ENCODE measurements around the gene C9orf50. TPM values are rescaled to one million over a fixed set of nuclear protein-coding genes. Genes with fewer than 3 reads are reported as not detected.
"Not testable (repeated sequence)": the region's sequence is repeated elsewhere in the genome, so short reads cannot be mapped to it uniquely, and the experiment has no call there.

C9orf50 gene, protein sequence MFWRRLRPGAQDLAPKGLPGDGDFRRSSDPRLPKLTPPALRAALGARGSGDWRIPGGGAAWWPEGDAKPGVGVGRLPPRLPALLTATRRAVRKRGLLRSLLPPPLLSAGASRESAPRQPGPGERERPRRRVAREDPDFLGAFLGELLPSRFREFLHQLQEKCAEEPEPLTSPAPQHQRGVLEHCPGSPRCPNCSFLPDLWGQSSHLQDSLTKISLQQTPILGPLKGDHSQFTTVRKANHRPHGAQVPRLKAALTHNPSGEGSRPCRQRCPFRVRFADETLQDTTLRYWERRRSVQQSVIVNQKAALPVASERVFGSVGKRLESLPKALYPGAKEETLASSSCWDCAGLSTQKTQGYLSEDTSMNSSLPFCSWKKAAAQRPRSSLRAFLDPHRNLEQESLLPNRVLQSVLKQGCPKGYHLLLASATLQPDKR
- total RNA-seq: not detected in 2 replicates

DNA sequence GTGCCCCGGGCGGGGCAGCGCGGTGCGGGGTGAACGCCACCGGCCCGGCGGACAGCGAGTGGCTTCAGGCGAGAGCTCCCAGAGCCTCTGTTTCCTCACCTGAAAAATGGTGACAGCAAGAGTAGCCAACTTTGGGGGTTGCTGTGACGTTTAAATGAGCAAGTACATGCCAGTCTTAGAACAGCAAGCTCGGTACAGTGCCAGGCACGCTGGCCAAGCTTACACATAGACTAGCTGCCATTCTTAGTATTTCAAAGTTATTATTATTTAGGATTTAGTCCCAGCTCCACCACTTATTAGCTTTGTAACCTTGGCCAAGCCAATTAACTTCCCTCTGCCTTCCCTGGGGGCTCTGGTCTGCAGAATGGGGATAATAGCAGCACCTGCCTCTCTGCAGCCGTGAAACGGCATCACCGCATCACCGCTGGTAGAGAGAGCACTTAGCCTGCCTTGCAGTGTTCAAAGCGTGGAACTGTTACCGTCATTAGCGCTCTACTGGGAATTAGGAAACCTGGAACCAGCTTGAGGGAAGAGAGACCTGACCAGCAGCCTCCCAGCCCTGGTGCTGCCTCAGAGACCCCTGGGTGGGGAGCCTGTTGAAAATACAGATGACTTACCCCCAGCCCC lies at the start of gene C9orf50:
Gene C9orf50, minus strand, starts transcription at position 433 of the 627 bp plus-strand sequence. CDS start 527 bp downstream, outside the sequence.
- intact Hi-C loops (cut with micrococcal nuclease): no loop called here

DNA sequence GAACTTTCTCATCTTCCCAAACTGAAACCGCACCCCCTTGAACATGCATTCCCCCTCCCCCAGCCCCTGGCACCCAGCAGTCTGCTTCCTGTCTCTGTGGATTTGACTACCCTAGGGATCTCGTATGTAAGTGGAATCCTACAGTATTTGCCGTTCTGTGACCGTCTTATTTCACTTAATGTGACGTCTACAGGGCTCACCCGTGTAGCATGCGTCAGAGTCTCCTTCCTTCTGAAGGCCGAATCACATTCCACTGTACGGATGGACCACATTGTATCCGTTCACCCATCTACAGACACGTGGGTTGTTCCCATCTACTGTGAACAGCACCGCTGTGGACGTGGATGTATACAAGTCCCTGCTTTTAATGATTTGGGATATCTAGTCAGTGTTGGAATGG lies 49.0 kb upstream of the C9orf50 start:
- intact Hi-C loops (cut with micrococcal nuclease): no loop called here

DNA sequence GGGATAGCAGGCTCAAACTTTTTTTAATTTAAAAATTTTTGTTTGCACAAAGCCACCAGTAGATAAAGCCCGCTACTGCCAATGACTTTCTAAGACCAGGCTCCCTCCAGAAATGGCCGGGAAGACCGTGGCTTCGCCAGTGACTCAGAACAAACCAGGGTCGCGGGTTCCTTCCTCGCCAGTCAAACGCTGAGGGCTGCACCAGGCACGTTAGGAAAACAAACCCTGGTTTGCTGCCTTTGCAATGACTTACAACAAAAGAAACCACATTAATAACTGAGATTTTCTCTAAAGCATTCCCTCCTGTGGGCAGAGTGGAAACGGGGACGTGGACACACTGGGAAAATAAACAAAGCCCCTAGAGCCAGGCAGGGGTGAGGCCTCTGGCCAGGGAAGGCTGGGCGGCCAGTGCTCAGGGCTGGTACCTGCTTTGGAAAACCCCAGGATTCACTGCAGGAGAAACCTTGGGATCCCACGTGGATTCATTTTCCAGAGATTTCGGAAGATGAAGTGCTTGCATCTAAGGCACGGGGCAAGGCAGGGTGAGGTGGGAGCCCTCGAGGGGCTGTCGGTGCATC lies 48.3 kb upstream of the C9orf50 start:
- intact Hi-C loops (cut with micrococcal nuclease): no loop called here

DNA sequence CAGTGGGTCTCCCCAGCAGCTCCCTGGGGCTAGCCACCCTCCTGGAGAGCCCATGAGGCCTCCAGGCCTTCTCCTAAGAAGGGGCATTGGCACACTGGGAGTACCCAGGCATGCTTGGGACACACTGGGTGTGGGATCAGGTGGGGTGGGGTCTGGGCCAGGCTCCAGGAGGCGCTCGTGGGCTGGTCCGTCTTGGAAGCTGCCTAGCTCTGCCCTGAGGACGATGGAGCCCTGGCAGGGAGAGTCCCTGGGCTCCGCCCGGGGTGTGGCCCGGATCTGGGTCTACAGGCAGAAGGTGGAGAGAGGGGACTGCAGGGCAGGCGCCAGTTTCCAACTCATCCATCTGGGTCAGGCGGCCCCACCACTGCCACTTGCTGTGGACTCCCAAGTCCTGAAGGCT lies 46.9 kb upstream of the C9orf50 start:
- intact Hi-C loops (cut with micrococcal nuclease): no loop called here

DNA sequence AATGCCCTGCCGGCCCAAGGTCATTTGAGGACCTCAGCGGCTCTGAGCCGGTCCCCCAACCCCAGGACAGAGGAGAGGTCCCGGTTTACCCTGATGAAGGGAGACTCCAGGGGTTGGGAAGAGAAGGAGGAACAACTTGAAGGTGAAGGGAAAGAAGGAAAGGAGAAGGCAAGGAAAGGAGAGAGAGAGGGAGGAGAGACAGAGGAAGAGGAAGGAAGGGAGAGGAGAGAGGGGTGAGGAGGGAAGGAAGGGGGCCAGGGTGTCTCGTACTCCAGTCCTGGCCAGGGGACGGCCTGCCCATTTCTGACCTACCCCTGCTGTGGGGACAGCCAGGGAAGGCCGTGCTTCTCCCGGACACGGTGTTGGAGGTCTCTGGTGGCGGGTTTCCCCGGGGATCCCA lies 46.5 kb upstream of the C9orf50 start:
- intact Hi-C loops (cut with micrococcal nuclease): no loop called here

DNA sequence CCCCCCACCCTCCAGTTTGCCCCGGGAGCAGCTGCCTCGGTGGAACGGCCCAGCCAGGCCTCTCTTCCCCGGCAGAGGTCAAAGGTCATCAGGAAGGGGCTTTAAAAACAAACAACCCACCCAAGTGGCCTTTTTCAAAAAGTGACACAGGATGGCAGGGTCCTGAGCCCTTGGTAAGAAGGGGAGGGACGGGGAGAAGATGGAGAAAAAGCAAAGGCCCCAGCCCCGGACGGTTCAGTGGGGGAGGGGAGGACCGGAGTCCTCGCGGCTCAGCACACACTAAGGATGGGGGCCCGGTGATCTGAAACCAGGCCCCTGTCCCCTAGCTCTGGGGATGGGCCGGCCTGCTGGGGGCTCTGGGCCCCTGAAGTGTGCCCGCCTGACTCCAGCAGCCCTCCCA lies 45.7 kb upstream of the C9orf50 start:
- intact Hi-C loops (cut with micrococcal nuclease): no loop called here

DNA sequence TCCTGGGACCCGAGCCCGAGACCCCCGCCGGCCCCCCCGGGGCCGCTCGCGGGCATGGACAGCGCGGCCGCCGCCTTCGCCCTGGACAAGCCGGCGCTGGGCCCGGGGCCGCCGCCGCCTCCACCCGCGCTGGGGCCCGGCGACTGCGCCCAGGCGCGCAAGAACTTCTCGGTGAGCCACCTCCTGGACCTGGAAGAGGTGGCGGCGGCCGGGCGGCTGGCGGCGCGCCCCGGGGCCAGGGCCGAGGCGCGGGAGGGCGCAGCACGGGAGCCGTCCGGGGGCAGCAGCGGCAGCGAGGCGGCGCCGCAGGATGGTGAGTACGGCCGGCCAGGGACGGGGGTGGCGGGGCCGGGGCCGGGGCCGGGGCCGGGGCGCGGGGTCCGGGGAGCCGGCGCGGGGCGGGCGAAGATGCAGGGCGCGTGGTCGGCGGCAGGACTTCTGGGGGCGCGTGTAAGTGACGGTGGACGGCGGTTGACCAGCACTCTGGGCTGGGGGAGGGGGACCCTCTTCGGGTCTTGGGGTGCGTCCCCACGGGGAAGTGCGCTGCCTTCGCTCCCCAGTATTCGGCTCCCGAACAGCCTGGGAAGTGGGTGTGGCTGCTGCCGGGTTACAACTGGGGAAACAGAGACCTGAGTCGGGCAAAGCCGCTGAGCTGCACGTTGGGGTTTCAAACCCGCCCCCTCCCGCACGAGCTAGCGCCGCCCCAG lies 45.1 kb upstream of the C9orf50 start:
- intact Hi-C loops (cut with micrococcal nuclease): no loop called here

DNA sequence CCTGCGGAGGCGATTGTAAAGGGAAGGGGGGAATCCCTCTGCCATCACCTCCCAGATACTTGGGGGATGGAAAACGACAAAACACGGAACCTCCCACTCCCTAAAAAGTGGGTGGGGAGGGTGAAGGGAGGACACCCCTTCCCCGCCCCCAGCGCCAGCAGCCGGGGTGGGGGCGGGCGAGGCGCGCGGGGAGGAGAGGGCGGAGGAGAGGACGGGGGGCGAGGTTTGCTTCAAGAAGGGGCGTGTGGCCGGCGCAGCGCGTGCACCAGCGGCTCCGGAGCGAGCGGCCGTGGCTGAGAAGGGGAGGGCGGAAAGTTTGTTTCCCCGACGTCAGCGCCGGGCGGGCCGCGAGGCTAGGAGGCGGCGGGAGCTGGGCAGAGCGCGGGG lies 44.5 kb upstream of the C9orf50 start, which contains the start of gene PRRX2:
Gene PRRX2, plus strand, starts transcription at position 259 of the 387 bp plus-strand sequence. CDS start 221 bp downstream, outside the sequence.
- intact Hi-C loops (cut with micrococcal nuclease): no loop called here

DNA sequence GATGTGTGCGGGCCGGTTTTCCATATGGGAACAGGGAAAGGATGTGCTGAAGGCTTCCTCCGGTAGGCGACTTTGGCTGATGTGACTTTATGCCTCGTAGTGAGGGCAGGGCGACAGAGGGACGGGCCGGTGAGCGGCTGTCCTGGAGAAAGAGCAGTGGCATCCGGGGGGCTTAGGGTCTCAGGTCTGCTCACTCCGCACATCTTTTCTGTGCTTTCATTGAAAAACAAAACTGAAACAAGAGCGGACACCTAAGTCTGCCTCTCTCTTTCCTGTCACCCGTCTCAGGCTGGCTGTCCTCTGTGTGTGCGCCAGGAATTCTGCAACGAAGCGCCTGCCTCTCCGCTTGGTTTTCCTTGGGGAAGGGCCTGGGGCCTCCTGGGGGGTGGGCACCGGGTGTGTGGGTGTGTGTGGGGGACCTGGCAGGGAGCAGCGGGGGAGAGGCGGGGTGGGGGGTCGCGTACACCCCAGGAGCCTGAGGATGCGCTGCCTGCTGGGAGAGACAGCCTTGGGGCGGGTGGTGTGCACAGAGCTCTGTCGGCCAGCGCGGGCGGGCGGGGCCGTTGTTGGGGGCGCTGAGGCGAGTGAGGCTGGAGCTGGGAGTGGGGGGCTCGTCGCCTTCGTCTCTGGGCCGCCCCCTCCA lies 44.0 kb upstream of the C9orf50 start:
- intact Hi-C loops (cut with micrococcal nuclease): no loop called here

DNA sequence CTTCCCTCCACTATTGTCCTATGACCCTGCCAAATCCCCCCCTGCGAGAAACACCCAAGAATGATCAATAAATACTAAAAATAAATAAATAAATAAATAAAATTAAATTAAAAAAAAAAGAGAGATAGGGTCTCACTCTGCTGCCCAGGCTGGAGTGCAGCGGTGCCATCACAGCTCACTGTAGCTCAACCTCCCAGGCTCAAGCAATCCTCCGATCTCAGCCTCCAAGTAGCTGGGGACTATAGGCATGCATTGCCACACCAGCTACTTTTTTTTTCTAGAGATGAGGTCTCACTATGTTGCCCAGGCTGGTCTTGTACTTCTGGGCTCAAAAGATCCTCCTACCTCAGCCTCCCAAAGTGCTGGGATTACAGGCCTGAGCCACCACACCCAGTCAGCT lies 41.3 kb upstream of the C9orf50 start:
- intact Hi-C loops (cut with micrococcal nuclease): not testable (repeated sequence)

DNA sequence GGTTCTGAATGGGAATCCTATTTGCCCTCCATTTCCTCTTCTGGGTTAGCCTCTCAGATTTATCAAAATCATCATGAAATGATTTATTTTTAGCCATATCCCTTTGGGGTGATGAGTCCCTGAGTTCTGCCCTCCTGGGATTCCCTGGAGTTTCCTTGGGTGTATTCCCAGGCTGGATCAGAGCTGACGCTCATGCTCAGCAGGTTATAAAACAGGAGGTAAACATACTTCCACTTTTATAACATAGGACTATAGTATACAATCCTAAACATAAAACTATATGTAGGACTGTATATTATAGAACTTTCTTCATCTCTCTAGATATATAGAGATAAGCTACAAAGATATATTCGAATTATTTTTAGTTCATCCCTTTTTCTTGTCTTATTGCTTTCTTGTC lies 40.1 kb upstream of the C9orf50 start:
- intact Hi-C loops (cut with micrococcal nuclease): no loop called here

DNA sequence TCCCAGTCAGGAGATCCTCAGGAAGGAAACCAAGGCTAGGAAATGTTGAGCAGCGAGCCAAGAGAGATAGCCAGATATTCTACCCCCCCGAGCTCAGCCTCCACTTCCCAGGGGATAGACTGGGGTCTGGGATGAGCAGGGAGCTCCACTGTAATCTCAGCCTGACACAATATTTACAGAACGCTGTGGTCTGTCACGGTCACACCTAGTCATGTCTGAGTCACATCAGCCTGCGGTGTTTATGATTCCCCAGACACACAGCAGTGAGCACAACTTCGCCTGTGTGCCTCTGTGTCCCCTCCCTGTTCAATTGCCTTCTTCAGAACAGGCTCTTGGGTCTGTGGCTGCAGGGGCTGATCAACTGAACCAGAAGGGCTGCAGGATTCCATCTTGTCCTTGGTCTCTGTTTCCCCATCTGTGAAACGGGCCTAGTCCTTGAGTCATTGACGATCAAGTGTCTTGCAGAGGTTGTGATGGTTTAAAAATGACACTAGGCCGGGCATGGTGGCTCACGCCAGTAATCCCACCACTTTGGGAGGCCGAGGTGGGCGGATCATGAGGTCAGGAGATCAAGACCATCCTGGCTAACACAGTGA lies 36.0 kb upstream of the C9orf50 start:
- intact Hi-C loops (cut with micrococcal nuclease): no loop called here

DNA sequence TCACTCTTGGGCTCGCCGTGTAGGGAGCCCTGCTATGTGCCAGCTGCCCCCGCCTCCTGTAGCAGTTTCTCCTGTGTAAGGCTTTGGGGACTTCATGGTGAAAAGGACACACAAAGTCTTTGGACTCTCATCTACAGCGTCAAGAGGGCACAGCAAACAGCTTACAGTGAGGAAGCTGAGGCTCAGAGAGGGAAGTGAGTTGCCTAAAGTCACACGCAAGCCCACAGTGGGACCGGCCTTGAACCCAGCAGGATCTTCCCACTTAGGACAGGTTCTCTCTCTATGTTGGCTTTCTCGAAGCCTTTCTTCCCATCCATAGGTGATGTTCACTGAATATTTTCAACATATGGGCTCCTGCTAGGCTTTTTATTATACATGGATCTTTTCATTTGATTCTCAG lies 34.8 kb upstream of the C9orf50 start:
- intact Hi-C loops (cut with micrococcal nuclease): no loop called here

DNA sequence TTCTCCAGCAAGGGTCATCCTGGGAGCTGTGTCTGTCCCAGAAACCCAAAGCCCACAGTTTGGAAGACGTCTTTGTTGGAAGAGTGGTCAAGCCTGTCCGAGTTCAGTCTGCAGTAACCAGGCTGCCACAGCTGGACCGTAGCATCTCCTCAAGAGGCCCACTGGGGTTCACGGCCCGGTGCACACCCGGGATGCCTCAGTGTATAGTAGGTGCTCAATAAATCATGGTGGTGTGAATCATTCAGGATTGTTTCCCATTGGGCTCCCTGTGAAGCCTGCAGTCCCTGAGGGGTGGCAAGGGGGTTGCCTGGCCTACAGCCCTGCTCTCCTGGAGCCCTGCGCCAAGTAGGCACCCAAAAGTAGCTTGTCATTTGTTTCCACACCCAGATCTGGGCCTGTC lies 34.3 kb upstream of the C9orf50 start:
- intact Hi-C loops (cut with micrococcal nuclease): no loop called here

DNA sequence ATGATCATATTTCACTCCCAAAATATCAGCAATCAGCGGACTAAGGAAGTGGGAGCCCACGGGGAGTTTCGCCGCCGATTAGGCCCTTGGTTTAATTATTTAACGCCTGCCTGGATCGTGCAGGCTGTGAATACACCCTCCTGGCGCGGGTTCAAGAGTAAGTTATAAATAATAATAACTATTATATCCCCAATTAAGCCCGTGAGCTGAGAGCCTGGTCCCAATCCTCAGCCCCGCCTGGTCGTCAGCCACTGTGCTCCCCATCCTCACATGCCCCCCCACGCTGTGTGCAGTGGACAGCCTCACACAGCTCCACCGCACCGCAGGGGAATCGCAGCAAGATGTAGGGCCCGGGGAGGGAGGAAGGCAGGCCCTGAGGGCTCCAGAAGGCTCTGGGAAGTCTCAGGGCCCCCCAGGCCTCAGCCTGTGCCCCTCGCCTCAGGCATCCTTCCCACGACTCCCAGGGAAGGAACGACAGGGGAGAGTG lies 33.7 kb upstream of the C9orf50 start:
- intact Hi-C loops (cut with micrococcal nuclease): no loop called here

DNA sequence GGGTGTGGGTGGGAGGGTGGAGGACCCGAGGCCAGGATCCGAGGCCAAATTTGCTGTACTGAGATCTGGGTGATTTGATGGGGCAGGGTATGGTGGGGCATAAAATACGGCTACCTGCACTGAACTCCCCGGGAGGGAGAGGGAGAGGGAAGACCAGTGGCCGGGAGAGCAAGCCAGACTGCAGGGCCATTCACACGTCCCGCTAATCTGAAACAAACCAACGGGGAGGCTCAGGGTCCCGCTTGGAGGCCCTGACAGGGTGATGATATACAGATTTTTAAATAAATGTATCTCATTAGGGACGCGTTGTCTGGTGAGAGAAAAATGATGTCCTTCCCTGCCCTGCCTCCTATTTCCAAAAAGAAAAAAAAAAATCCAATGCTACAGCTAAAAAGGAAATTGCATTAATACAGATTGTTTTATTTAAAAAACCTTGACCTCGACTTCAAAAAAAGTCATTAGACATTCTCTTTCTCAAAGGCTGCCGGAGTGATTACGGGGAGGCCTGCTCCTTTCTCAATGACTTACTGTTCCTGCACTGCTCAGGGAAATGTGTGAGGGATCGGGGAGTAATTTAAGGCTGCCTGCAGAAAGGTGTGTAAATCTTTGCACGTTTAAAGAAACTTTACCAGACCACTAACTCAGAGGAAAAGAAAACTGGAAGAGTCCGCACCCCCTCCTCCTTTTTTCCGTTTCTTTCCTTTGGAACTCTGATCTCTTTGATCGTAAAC lies 33.1 kb upstream of the C9orf50 start:
- intact Hi-C loops (cut with micrococcal nuclease): no loop called here

DNA sequence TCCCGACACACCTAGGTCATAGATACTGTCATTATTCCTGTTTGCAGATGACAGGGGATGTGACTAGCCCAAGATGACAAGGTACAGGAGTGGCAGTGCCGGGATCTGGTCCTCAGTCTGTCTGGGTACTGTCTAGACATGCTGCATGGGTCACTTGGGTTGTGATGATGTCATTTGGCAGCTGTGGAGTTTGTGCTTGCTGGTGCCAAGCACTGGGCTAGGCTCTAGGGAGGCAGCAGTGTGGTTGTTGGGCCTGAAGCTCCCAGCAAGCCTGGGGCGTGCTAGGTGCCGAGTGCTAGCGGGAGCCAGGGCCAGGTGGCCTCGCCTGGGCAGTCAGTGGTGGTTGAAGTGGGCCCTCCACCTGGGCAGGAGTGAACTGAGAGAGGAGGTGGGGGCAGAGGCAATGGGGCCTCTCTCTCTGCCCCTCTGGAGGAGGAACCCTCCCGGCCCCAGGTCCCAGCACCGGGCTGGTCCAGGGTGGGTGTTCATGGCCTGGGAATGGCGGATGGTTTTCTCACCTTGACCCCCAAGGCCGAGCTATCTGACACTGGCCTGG lies 29.9 kb upstream of the C9orf50 start:
- intact Hi-C loops (cut with micrococcal nuclease): no loop called here

DNA sequence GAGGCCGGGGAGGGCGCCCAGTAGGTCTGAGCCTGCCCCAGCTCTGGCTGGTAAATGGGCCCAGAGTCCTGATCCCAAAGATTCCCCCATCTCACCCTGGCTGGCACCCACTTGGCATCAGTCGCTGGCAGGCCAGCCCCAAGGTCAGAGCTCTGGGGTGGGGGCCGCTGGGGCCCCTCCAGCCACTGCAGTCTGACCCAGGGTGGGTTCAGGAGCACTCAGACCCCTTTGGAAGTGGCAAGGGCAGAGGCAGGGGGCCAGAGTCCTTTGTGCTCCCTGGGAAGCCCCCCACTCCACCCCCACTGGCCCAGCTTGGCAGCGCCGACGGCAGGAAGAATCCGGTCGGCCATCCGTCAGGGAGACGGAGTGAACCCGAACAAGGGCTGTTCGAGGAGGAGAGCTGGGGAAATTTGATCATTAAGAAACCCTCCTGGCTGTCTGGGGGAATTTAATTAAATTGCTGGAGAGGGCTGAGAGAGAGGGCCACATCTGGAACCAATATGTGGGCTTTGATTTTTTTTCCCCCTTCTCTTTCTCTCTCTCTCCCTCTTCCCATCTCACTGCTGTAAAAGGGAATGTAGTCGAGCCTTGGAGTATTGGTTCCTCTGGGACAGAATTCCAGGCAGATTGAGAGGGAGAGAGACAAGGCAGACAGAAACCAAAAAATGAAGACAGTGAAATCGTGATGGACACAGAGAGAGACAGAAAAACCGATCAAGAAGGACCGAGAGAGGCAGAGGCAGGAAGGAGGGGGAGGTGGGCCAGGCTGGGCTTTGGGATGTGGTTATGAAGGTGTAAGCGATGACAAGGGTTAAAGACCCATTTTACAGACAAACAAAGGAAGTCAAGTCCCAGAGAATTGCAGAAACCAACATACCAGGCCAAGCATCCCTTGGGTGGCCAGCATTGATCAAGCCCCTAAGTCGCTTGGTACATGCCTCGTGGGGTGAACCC lies 29.1 kb upstream of the C9orf50 start:
- intact Hi-C loops (cut with micrococcal nuclease): no loop called here

DNA sequence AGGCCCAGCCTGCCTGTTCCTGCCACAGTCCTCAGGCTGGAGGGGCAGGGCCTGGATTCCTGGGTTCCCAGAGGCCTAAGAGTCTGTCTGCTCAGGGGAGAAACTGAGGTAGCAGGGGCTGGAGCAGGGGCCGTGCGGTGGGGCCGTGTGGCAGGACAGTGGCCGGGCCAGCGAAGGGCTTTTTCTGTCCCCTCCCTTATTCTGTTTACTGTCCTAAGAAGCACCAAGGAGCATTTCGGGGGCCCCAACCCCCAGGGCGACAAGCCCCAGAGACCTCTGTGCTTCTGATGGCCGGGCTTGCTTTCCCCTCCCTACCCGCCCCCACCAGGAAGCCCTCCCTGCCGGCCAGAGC lies 27.8 kb upstream of the C9orf50 start:
- intact Hi-C loops (cut with micrococcal nuclease): no loop called here

Data from T-helper 2 cell treated with Interferon-gamma antibody and Interleukin-4, amounts not matched to agents 100 ng/mL and 5 ng/mL, for 36 hours (primary cell).